GM10847 (cell line): ENCODE measurements around the gene PAM.

Experiments used
- POLR2A ChIP-seq: IDR thresholded peaks from 2 replicates; pipeline ENCODE4 v1.6.1; 2011; ENCODE audit not compliant: insufficient read length; ENCODE audit errors: extremely low read depth

The PAM gene

GRCh38 chr5:102946971-102947370, 191.9 kb downstream of the PAM start:
- no peak for TF ChIP-seq POLR2A

DNA sequence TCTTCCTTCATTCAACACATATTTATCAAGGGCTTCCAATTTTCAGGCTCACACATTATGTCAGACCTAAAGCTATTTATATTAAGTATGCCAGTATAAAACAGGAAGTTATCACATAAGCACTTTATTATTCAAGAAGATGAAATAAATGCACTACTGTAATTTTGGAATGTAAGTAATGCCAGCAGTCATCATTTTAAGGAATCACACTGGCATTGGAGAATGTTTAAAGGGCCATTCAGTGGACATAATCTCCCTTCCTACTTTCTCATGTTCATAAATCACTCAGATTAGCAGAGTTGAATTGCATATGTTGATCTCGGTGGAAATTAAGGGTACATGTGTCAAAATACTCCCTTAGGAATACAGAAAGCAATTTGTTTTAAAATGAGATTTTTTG, 200.4 kb downstream of the PAM start:
- no peak for TF ChIP-seq POLR2A

DNA sequence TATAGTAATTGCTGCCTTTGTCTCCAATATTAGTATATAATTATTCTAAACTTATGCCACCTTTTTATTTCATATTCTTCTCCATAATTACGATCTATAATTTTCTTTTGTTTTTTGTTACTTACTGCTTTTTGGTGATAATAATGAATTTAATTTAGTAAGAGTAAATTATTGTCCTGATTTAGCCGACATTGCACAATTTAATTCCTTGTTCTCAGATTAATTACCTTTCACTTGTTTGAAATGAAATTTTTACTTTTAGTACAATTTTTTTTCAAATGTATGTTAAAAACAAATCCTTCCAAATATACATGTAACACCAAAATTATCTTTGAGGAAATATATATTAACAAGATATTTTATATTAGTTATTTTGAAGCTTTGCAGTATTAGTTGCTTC, 201.5 kb downstream of the PAM start:
- TF ChIP-seq POLR2A = no peak

GRCh38 chr5:102957141-102957540, 202.0 kb downstream of the PAM start:
- TF ChIP-seq POLR2A = no peak

GRCh38 chr5:102958481-102959011, 203.4 kb downstream of the PAM start:
- no peak for TF ChIP-seq POLR2A

GRCh38 chr5:102959055-102959454, 203.9 kb downstream of the PAM start:
- no peak for TF ChIP-seq POLR2A

DNA sequence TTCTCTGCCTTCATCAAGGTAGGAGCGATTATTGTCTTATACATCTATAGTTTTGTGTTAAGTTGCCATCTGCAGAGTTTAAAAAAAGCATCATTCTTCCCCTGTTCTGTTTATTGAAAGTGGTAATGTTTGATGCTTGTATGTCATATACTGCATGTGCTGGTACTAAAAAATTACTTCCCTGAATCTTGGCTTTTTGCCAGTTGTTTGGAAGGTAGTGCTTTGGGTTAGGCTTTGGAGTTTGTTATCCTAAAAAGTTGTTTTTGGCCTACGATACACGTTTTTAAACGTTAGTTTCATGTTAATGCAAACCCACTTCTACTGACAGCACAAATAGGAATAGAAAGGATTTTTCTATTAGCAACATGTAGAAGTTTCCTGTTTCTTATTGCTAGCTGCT, 206.6 kb downstream of the PAM start:
- no peak for TF ChIP-seq POLR2A

DNA sequence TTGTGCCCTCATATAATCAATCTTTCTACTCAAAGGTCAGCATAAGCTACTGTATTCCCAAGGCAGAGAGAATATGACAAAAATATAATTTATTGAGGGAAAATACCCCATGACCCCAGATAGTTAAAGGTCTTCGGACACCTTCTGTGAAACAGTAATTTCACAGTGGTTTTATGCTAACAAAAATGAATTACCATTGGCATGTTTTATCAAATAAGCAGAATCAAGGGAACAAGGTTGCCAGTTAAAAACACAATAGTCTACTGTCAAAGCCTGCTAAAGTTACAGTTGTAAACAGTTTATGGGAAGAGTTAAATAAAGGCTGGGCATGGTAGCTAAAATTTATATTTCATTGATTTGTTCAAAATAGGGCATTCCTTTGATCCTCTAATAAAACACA, 210.5 kb downstream of the PAM start:
- no peak for TF ChIP-seq POLR2A

DNA sequence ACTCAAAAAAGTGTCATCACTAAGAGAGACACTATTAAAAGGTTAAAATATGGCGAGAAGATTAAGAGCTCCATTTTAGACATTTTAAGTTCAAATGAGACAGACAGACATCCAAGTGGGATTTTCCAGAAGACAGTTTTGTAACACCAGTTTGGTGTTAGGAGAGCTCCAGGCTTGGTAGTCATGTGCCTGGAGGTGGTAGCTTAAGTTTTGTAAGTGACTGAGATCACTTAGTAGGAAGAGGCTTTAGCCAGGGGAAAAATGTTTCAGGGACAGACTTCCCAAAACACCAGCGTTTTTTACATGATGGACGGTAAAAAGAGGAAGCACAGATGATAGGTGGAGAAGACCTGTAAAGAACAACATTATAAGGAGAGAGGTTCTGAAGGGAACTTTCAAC, 214.5 kb downstream of the PAM start:
- TF ChIP-seq POLR2A = no peak

GRCh38 chr5:102971676-102972293, 216.7 kb downstream of the PAM start:
- no peak for TF ChIP-seq POLR2A

DNA sequence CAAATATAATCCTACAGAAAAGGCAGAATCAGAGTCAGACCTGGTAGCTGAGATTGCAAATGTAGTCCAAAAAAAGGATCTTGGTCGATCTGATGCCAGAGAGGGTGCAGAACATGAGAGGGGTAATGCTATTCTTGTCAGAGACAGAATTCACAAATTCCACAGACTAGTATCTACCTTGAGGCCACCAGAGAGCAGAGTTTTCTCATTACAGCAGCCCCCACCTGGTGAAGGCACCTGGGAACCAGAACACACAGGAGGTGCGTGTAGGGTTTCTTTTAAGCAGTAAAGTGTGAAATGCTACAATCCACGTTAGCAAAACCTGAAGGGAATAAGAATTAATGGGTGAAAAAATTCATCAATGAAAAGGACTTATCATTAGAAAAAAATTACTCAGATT, 219.1 kb downstream of the PAM start:
- no peak for TF ChIP-seq POLR2A

GRCh38 chr5:102975045-102975444, 219.9 kb downstream of the PAM start:
- no peak for TF ChIP-seq POLR2A

DNA sequence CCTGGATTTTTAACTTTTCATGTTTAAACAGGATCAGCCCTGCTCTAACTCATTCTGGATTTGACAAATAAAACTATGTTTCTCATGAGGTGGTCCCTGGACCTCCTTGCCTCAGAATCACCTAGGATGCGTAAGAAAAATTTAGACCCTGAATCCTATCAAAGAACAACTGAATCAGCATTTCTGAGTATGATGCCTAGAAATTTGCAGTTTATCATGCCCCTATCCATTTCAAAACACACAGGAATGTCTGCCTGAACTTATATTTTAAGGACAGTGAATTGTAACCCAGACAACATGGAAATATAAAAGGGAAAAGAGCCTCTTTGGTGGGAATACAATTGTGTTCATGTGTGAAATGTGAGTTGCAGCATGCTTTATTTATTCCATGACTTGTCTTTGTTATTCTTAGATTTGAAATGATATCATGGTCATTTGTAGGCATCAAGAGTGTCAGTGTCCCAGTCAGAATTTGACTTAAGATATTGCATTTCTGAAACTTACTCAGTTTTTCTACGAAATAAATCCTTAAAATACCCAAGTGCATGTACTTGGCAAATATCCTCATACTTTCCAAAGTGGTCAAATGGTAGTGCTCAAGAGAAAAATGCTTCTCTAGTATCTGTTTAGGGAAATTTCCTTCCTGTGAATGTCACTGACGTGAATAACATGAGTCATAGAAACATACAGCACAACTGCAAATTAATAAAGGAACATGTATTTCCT, 220.5 kb downstream of the PAM start:
- TF ChIP-seq POLR2A = no peak

GRCh38 chr5:102981957-102982635, 227.0 kb downstream of the PAM start:
- no peak for TF ChIP-seq POLR2A

DNA sequence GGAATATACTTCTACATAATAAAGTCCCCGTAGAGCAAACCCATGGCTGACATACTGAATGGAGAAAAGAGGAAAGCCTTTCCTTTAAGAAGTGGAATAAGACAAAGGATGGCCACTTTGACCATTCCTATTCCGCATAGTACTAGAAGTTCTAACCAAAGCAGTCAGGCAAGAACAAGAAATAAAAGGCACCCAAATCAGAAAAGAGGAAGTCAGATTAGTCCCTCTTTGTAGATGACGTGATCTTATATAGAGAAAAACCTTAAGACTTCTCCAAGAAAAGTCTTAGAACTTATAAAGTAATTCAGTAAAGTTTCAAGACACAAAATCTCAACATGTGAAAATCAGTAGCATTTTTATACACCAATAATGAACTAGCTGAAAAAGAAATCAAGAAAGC, 231.0 kb downstream of the PAM start:
- TF ChIP-seq POLR2A = no peak

GRCh38 chr5:102988459-102988858, 233.4 kb downstream of the PAM start:
- no peak for TF ChIP-seq POLR2A

DNA sequence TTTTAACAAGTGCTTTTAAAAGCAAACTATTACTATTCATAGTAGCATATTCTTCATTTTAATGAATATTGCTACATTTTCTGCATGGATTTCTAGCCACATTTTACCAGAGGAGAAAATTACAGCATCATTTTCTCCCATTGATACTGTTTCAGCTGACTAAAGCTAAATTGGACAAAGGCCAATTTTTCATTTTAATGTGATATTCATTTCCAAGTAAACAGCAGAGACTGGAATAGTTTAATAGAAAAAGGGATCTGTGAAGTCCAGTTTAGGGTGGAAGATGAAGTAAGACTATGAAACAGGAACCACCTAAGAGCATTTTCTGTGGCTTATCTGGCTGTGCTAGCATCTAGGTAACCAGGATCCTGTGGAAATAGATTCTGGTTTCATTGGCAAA, 236.7 kb downstream of the PAM start:
- no peak for TF ChIP-seq POLR2A

DNA sequence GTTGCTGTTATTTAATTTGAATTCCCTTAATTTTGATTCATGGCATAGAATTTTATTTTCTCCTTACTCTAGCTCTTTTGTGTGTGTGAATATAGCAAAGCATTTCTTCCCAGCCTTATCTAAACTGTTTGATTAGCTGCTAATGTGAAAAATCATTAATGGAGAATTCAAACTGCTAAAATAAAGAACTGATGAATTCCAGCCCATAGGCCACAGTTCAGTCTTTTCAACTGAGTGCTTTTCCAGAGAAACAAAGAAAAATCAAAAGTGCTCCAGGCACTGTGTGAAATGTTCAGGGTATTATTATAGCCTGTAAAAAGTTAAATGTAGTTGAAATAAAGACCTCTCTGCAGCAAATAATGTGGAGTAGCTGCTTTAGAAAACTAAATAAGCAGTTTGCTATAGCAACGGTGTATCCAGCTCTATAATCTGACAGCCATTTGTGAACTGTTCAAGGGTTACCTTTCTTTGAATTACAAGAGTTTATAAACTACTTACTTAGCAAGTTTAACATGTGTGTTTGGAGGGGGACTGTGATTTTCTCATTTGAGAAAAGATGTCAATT, 241.0 kb downstream of the PAM start:
- TF ChIP-seq POLR2A = no peak
